H9 (cell line): ENCODE results near the gene FOSL2. TPM values are rescaled to one million over a fixed set of nuclear protein-coding genes. Genes with fewer than 3 reads are reported as not detected.

Source experiments
- DNase-seq: peaks from one replicate; pipeline ENCODE4 v3.0.0-alpha.2; 2017
- H2AFZ ChIP-seq: one replicate; pipeline ENCODE4 v1.6.1; 2013; ENCODE audit warnings: mild to moderate bottlenecking, low read length, control low read depth, moderate library complexity
- H2AK5ac ChIP-seq: 2 replicates; pipeline ENCODE4 v1.6.1; 2013; ENCODE audit warnings: low read length, control low read depth, mixed read lengths; ENCODE audit not compliant: insufficient read length
- H2BK120ac ChIP-seq: one replicate; pipeline ENCODE4 v1.6.1; 2013; ENCODE audit warnings: low read depth, mild to moderate bottlenecking, low read length, control low read depth, inconsistent platforms; ENCODE audit not compliant: poor library complexity, severe bottlenecking
- H2BK12ac ChIP-seq: 2 replicates; pipeline ENCODE4 v1.6.1; 2013; ENCODE audit warnings: low read length, control low read depth, mixed read lengths, low read depth; ENCODE audit not compliant: insufficient read length
- H2BK15ac ChIP-seq: 2 replicates; pipeline ENCODE4 v1.6.1; 2013; ENCODE audit warnings: low read depth, low read length, control low read depth
- H2BK20ac ChIP-seq: one replicate; pipeline ENCODE4 v1.6.1; 2013; ENCODE audit warnings: low read depth, mild to moderate bottlenecking, low read length, control low read depth, inconsistent platforms; ENCODE audit not compliant: poor library complexity, severe bottlenecking
- H2BK5ac ChIP-seq: 2 replicates; pipeline ENCODE4 v1.6.1; 2013; ENCODE audit warnings: low read length, control low read depth, mixed read lengths; ENCODE audit not compliant: insufficient read length
- H3K14ac ChIP-seq: 2 replicates; pipeline ENCODE4 v1.6.1; 2013; ENCODE audit warnings: low read length, control low read depth; ENCODE audit not compliant: insufficient read depth
- H3K18ac ChIP-seq: 2 replicates; pipeline ENCODE4 v1.6.1; 2013; ENCODE audit warnings: low read depth, mild to moderate bottlenecking, mixed read lengths, low read length, control low read depth; ENCODE audit not compliant: insufficient read length
- H3K23ac ChIP-seq: 2 replicates; pipeline ENCODE4 v1.6.1; 2013; ENCODE audit warnings: low read length, control low read depth, mixed read lengths, low read depth; ENCODE audit not compliant: insufficient read length
- H3K23me2 ChIP-seq: 2 replicates; pipeline ENCODE4 v1.6.1; 2013; ENCODE audit warnings: low read depth, mild to moderate bottlenecking, mixed read lengths, low read length, control low read depth; ENCODE audit not compliant: insufficient read length, poor library complexity, severe bottlenecking
- H3K27ac ChIP-seq: 2 replicates; pipeline ENCODE4 v1.5.1; 2013; ENCODE audit warnings: low read length, control low read depth, mixed read lengths, low read depth; ENCODE audit not compliant: insufficient read length
- H3K27me3 ChIP-seq: 2 replicates; pipeline ENCODE4 v1.6.1; 2013; ENCODE audit warnings: low read length, control low read depth, inconsistent platforms; ENCODE audit not compliant: insufficient read depth
- H3K4ac ChIP-seq: 2 replicates; pipeline ENCODE4 v1.6.1; 2013; ENCODE audit warnings: low read depth, mild to moderate bottlenecking, control low read depth, inconsistent platforms, low read length, moderate library complexity
- H3K4me1 ChIP-seq: 2 replicates; pipeline ENCODE4 v1.6.1; 2013; ENCODE audit warnings: low read length, control low read depth, inconsistent platforms; ENCODE audit not compliant: insufficient read depth
- H3K4me2 ChIP-seq: 2 replicates; pipeline ENCODE4 v1.6.1; 2013; ENCODE audit warnings: low read length, control low read depth, mixed read lengths; ENCODE audit not compliant: insufficient read length, insufficient read depth
- H3K56ac ChIP-seq: 2 replicates; pipeline ENCODE4 v1.6.1; 2013; ENCODE audit warnings: low read depth, mild to moderate bottlenecking, mixed read lengths, low read length, control low read depth; ENCODE audit not compliant: insufficient read length
- H3K79me1 ChIP-seq: 2 replicates; pipeline ENCODE4 v1.6.1; 2013; ENCODE audit warnings: low read depth, mild to moderate bottlenecking, moderate library complexity, low read length, control low read depth, inconsistent platforms; ENCODE audit not compliant: insufficient read depth, poor library complexity, severe bottlenecking
- H3K79me2 ChIP-seq: 2 replicates; pipeline ENCODE4 v1.6.1; 2013; ENCODE audit warnings: low read length, control low read depth, inconsistent platforms; ENCODE audit not compliant: insufficient read depth
- H3K9ac ChIP-seq: 2 replicates; pipeline ENCODE4 v1.6.1; 2013; ENCODE audit warnings: low read length, control low read depth, mixed read lengths; ENCODE audit not compliant: insufficient read length; ENCODE audit errors: extremely low read depth
- H3K9me3 ChIP-seq: one replicate; pipeline ENCODE4 v1.6.1; 2013; ENCODE audit warnings: low read depth, low read length, inconsistent platforms; ENCODE audit not compliant: control insufficient read depth
- H3T11ph ChIP-seq: one replicate; pipeline ENCODE4 v1.6.1; 2013; ENCODE audit warnings: mild to moderate bottlenecking, low read length, control low read depth, inconsistent platforms
- H4K20me1 ChIP-seq: one replicate; pipeline ENCODE4 v1.6.1; 2013; ENCODE audit not compliant: control insufficient read depth, insufficient read length, insufficient read depth
- H4K5ac ChIP-seq: 2 replicates; pipeline ENCODE4 v1.6.1; 2013; ENCODE audit warnings: low read depth, mild to moderate bottlenecking, mixed read lengths, low read length, control low read depth; ENCODE audit not compliant: insufficient read length
- H4K8ac ChIP-seq: replicated peaks from 2 replicates; pipeline ENCODE4 v1.6.1; 2013; ENCODE audit warnings: low read length, control low read depth, mixed read lengths, low read depth; ENCODE audit not compliant: insufficient read length
- H4K91ac ChIP-seq: 2 replicates; pipeline ENCODE4 v1.6.1; 2013; ENCODE audit warnings: low read depth, mild to moderate bottlenecking, moderate library complexity, mixed read lengths, low read length, control low read depth; ENCODE audit not compliant: insufficient read length
- H3K27ac Mint-ChIP-seq, 3 experiments: 2 replicates in 2 of 3; 3 replicates in 1 of 3; pipeline ENCODE4 v1.8.0; 2020 to 2021; ENCODE audit warnings: mixed read lengths in 3 of 3, mild to moderate bottlenecking in 1 of 3, moderate library complexity in 1 of 3
- H3K27me3 Mint-ChIP-seq: 2 replicates; pipeline ENCODE4 v1.8.0; 2021; ENCODE audit warnings: low read depth, mild to moderate bottlenecking, moderate library complexity, mixed read lengths
- H3K36me3 Mint-ChIP-seq, 3 experiments: 2 replicates in 2 of 3; 3 replicates in 1 of 3; pipeline ENCODE4 v1.8.0; 2020 to 2021; ENCODE audit warnings: low read depth in 3 of 3, mixed read lengths in 3 of 3; ENCODE audit not compliant: insufficient read depth in 1 of 3
- H3K4me1 Mint-ChIP-seq, 2 experiments: 2 replicates each; pipeline ENCODE4 v1.8.0; 2020; ENCODE audit warnings: mixed read lengths in 2 of 2
- H3K4me3 Mint-ChIP-seq, 2 experiments: 2 replicates in 1 of 2; 3 replicates in 1 of 2; pipeline ENCODE4 v1.8.0; 2020 to 2021; ENCODE audit warnings: mild to moderate bottlenecking in 2 of 2, mixed read lengths in 2 of 2, moderate library complexity in 1 of 2
- H3K9me3 Mint-ChIP-seq, 2 experiments: 2 replicates in 1 of 2; 3 replicates in 1 of 2; pipeline ENCODE4 v1.8.0; 2020; ENCODE audit warnings: mild to moderate bottlenecking in 2 of 2, mixed read lengths in 2 of 2, moderate library complexity in 1 of 2
- CTCF ChIP-seq: fragments of 200-600 bp; sonication (generic); conservative IDR thresholded peaks from 3 replicates; pipeline ENCODE4 v1.8.0; 2021; ENCODE audit warnings: antibody characterized with exemption, mild to moderate bottlenecking
- total RNA-seq: library from RNA; stranded (reverse); gene quantifications from 2 replicates; pipeline ENCODE4 v1.2.1, GENCODE V29; 2021

Gene FOSL2
- total RNA-seq, 1 experiment from 2014 or later, result 7.4 TPM

- no peak overlapping the region for H3K4ac ChIP-seq
- H3T11ph ChIP-seq, result no peak overlapping the region
- no peak overlapping the region for H3K18ac ChIP-seq
- no peak overlapping the region for H2BK20ac ChIP-seq
- no peak overlapping the region for H2BK15ac ChIP-seq
- H3K79me2 ChIP-seq, result no peaks in the 10 kb centered on the region
- no peak overlapping the region for H3K4me2 ChIP-seq
- no peaks in the 10 kb centered on the region for H3K4me1 ChIP-seq
- Mint-ChIP-seq H3K27me3 (peaks cover 4% of the 10 kb centered on the region), H3K4me1 (no peaks in the 10 kb centered on the region), H3K27ac (no peak overlapping the region), H3K9me3 (peaks cover 10 to 11% of the 10 kb centered on the region in 2 experiments; a peak in 3 of 5 replicates), H3K4me3 (no peak overlapping the region), H3K36me3 (peaks cover 0 to 9% (median 0%) of the 10 kb centered on the region in 3 experiments; a peak in 2 of 7 replicates)
- H3K23me2 ChIP-seq, result no peaks in the 10 kb centered on the region
- no peak overlapping the region for H3K9ac ChIP-seq
- H4K91ac ChIP-seq, result no peak overlapping the region
- TF ChIP-seq CTCF, result no peak
- no peak overlapping the region for H3K14ac ChIP-seq
- H3K23ac ChIP-seq, result no peak overlapping the region
- DNase-seq, result no peak
- no peak overlapping the region for H2BK120ac ChIP-seq
- no peaks in the 10 kb centered on the region for H3K27me3 ChIP-seq
- no peak overlapping the region for H2AFZ ChIP-seq
- no peak overlapping the region for H4K8ac ChIP-seq
- no peak overlapping the region for H2AK5ac ChIP-seq
- no peak overlapping the region for H2BK5ac ChIP-seq
- H4K5ac ChIP-seq, result no peak overlapping the region
- H3K56ac ChIP-seq, result no peak overlapping the region
- H4K20me1 ChIP-seq, result no peaks in the 10 kb centered on the region
- no peak overlapping the region for H2BK12ac ChIP-seq
- no peaks in the 10 kb centered on the region for H3K79me1 ChIP-seq
- H3K9me3 ChIP-seq, result no peaks in the 10 kb centered on the region
- H3K27ac ChIP-seq, result no peak overlapping the region
These were observed 69.5 kb downstream of the FOSL2 start for GRCh38 chr2:28462122-28462521.
